Peyer's patch (tissue), 4 donors: ENCODE data around the gene MCRIP2. TPM values are rescaled to one million over a fixed set of nuclear protein-coding genes. Genes with fewer than 3 reads are reported as not detected.

Source experiments
- DNase-seq, 3 donors: peaks; one replicate each; pipeline ENCODE4 v3.0.0-alpha.2; 2017 to 2019
- H3K27ac ChIP-seq, 4 donors: fragments of 200-600 bp; sonication (generic); one replicate each; pipeline ENCODE4 v1.5.1; 2016 to 2019
- H3K27me3 ChIP-seq, 2 donors: fragments of 200-600 bp; sonication (generic); one replicate each; pipeline ENCODE4 v1.5.1; 2019
- H3K36me3 ChIP-seq, 3 donors: fragments of 200-600 bp; sonication (generic); one replicate each; pipeline ENCODE4 v1.5.1; 2016 to 2019
- H3K4me1 ChIP-seq, 4 donors: fragments of 200-600 bp; sonication (generic); one replicate each; pipeline ENCODE4 v1.5.1; 2016 to 2019
- H3K4me3 ChIP-seq, 4 donors: fragments of 200-600 bp; sonication (generic); 1 replicate in 3 of 4; 2 replicates in 1 of 4; pipeline ENCODE4 v1.5.1; 2016 to 2019; ENCODE audit warnings: mild to moderate bottlenecking in 1 of 4
- H3K9me3 ChIP-seq, 4 donors: fragments of 200-600 bp; sonication (generic); one replicate each; pipeline ENCODE4 v1.5.1; 2016 to 2019; ENCODE audit warnings: mild to moderate bottlenecking in 1 of 4
- CTCF ChIP-seq, 6 experiments: fragments of 450-650 bp in 4 of 6; fragments of 200-600 bp in 2 of 6; sonication (generic) in 1 of 6; IDR thresholded peaks; one replicate each; pipeline ENCODE4 v1.5.1; 2017 to 2019; ENCODE audit warnings: antibody characterized with exemption in 6 of 6, mild to moderate bottlenecking in 3 of 6, moderate library complexity in 1 of 6
- POLR2A ChIP-seq, 2 donors: fragments of 450-650 bp; IDR thresholded peaks; one replicate each; pipeline ENCODE4 v1.5.1; 2017; ENCODE audit warnings: antibody characterized with exemption in 2 of 2, mild to moderate bottlenecking in 2 of 2, moderate library complexity in 2 of 2
- total RNA-seq, 4 donors: library from RNA; depleted of rRNA; stranded (reverse); fragments of >200 nt; gene quantifications; one replicate each; pipeline ENCODE4 v1.1.0, GENCODE V29; 2016

MCRIP2 gene
- total RNA-seq, 4 donors from 2014 or later: 114 to 260 (median 222) TPM

- H3K9me3 ChIP-seq: no peaks in the 10 kb centered on the region
- H3K4me1 ChIP-seq: peaks cover 12 to 39% (median 23%) of the 10 kb centered on the region in 4 donors
- no peak for DNase-seq
- H3K27me3 ChIP-seq: no peaks in the 10 kb centered on the region
- H3K4me3 ChIP-seq: no peak overlapping the region
- H3K27ac ChIP-seq: no peak overlapping the region
- H3K36me3 ChIP-seq: peaks cover 0 to 50% (median 0%) of the 10 kb centered on the region in 3 donors
- TF ChIP-seq CTCF (IDR thresholded peaks at IDR 0.05): no peak
- TF ChIP-seq POLR2A (IDR thresholded peaks at IDR 0.05): no peak
Measured at GRCh38 chr16:671353-672131, 29.9 kb downstream of the MCRIP2 start.

GRCh38 chr16:672371-672770 lies 30.7 kb downstream of the MCRIP2 start:
- Histone ChIP-seq H3K4me1 (peaks cover 13 to 43% (median 23%) of the 10 kb centered on the region in 4 donors), H3K36me3 (peaks cover 0 to 50% (median 0%) of the 10 kb centered on the region in 3 donors), H3K27me3 (no peaks in the 10 kb centered on the region), H3K27ac (no peak overlapping the region), H3K9me3 (no peaks in the 10 kb centered on the region), H3K4me3 (no peak overlapping the region)
- DNase-seq: no peak
- TF ChIP-seq CTCF (IDR thresholded peaks at IDR 0.05): no peak
- TF ChIP-seq POLR2A (IDR thresholded peaks at IDR 0.05): no peak

- Histone ChIP-seq H3K27ac (no peak overlapping the region), H3K4me3 (no peak overlapping the region), H3K36me3 (peaks cover 0 to 50% (median 0%) of the 10 kb centered on the region in 3 donors), H3K27me3 (no peaks in the 10 kb centered on the region), H3K4me1 (peaks cover 13 to 43% (median 22%) of the 10 kb centered on the region in 4 donors), H3K9me3 (no peaks in the 10 kb centered on the region)
- DNase-seq: no peak
- TF ChIP-seq CTCF (IDR thresholded peaks at IDR 0.05): no peak
- TF ChIP-seq POLR2A (IDR thresholded peaks at IDR 0.05): no peak
Measured at GRCh38 chr16:672851-673250, 31.2 kb downstream of the MCRIP2 start.

DNA sequence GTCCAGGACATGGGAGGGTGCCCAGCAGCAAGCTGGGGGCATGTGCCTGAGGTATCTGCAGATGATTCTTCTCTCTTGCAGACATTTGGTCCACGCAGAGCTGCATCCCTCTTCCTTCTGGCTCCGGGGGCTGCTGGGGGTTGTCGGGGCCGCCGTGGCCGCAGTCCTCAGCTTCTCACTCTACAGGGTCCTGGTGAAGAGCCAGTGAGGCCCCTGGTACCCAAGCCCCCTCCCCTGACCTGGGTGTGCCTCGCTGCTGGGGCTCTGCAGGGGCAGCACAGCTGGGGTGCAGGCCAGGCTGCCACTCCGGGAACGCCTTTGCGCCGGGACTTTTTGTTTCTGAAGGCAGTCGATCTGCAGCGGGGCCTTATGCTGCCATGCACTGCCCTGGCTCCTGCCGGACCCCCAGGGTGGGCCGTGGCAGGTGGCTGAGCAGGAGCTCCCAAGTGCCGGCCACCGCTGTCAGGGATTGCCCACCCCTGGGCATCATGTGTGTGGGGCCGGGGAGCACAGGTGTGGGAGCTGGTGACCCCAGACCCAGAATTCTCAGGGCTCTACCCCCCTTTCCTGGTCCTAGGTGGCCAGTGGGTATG lies 31.9 kb downstream of the MCRIP2 start:
- H3K27ac ChIP-seq: no peak overlapping the region
- peaks cover 0 to 50% (median 0%) of the 10 kb centered on the region in 3 donors for H3K36me3 ChIP-seq
- no peak for DNase-seq
- peaks cover 13 to 43% (median 23%) of the 10 kb centered on the region in 4 donors for H3K4me1 ChIP-seq
- no peaks in the 10 kb centered on the region for H3K27me3 ChIP-seq
- H3K9me3 ChIP-seq: no peaks in the 10 kb centered on the region
- no peak for TF ChIP-seq POLR2A (IDR thresholded peaks at IDR 0.05)
- TF ChIP-seq CTCF (IDR thresholded peaks at IDR 0.05): no peak
- H3K4me3 ChIP-seq: no peak overlapping the region

- TF ChIP-seq POLR2A (IDR thresholded peaks at IDR 0.05): no peak
- TF ChIP-seq CTCF (IDR thresholded peaks at IDR 0.05): no peak
- no peak overlapping the region for H3K27ac ChIP-seq
- no peak for DNase-seq
- H3K4me3 ChIP-seq: no peak overlapping the region
- no peaks in the 10 kb centered on the region for H3K9me3 ChIP-seq
- H3K27me3 ChIP-seq: no peaks in the 10 kb centered on the region
- H3K4me1 ChIP-seq: peaks cover 12 to 37% (median 22%) of the 10 kb centered on the region in 4 donors
- H3K36me3 ChIP-seq: peaks cover 0 to 49% (median 0%) of the 10 kb centered on the region in 3 donors
Measured at GRCh38 chr16:674214-674881, 32.7 kb downstream of the MCRIP2 start.
